ENCODE results near the gene KRT36. TPM values are rescaled to one million over a fixed set of nuclear protein-coding genes. Genes with fewer than 3 reads are reported as not detected.

The KRT36 gene
- total RNA-seq, 2 donors from 2014 or later = not detected

GRCh38 chr17:41532947-41533570, 43.3 kb upstream of the KRT36 start:
- 86% methylated on average over 9 of the region's 9 CpGs for WGBS
- Histone ChIP-seq H3K27me3 (replicated peaks; ENCODE audit: insufficient read depth) (no peaks in the 10 kb centered on the region), H3K4me3 (no peak overlapping the region), H3K27ac (no peak overlapping the region), H3K9me3 (no peaks in the 10 kb centered on the region), H3K36me3 (no peaks in the 10 kb centered on the region), H3K4me1 (replicated peaks) (peaks cover 10% of the 10 kb centered on the region)
- intact Hi-C loops (cut with DNase I) = no loop called here
- no peak for DNase-seq (ENCODE audit: low spot score)
- no peak for TF ChIP-seq POLR2A (IDR thresholded peaks at IDR 0.05)
- no peak for TF ChIP-seq CTCF (IDR thresholded peaks at IDR 0.05)
- TF ChIP-seq POLR2AphosphoS5 (IDR thresholded peaks at IDR 0.05) = no peak

GRCh38 chr17:41531993-41532392, 42.3 kb upstream of the KRT36 start:
- 84% methylated on average over 1 of the region's 1 CpG for WGBS

GRCh38 chr17:41530062-41531048, 40.6 kb upstream of the KRT36 start:
- Histone ChIP-seq H3K4me3 (no peak overlapping the region), H3K27ac (no peak overlapping the region), H3K36me3 (no peaks in the 10 kb centered on the region), H3K4me1 (replicated peaks) (no peaks in the 10 kb centered on the region), H3K9me3 (no peaks in the 10 kb centered on the region), H3K27me3 (replicated peaks; ENCODE audit: insufficient read depth) (no peaks in the 10 kb centered on the region)
- DNase-seq (ENCODE audit: low spot score) = no peak
- WGBS = 45% methylated on average over 8 of the region's 8 CpGs
- intact Hi-C loops (cut with DNase I) = no loop called here
- TF ChIP-seq POLR2A (IDR thresholded peaks at IDR 0.05) = peak; percentile 23
- TF ChIP-seq POLR2AphosphoS5 (IDR thresholded peaks at IDR 0.05) = no peak

More at GRCh38 chr17:41531993-41532392, 42.3 kb upstream of the KRT36 start:
- no peaks in the 10 kb centered on the region for H3K36me3 ChIP-seq
- H3K27ac ChIP-seq = no peak overlapping the region
- DNase-seq (ENCODE audit: low spot score) = no peak
- H3K4me1 ChIP-seq (replicated peaks) = peaks cover 4% of the 10 kb centered on the region
- H3K4me3 ChIP-seq = no peak overlapping the region
- no peaks in the 10 kb centered on the region for H3K9me3 ChIP-seq
- TF ChIP-seq POLR2A (IDR thresholded peaks at IDR 0.05) = no peak
- no peak for TF ChIP-seq POLR2AphosphoS5 (IDR thresholded peaks at IDR 0.05)
- no peak for TF ChIP-seq CTCF (IDR thresholded peaks at IDR 0.05)
- intact Hi-C loops (cut with DNase I) = no loop called here
- no peaks in the 10 kb centered on the region for H3K27me3 ChIP-seq (replicated peaks; ENCODE audit: insufficient read depth)

GRCh38 chr17:41529491-41529915, 39.8 kb upstream of the KRT36 start:
- Histone ChIP-seq H3K27ac (no peak overlapping the region), H3K4me1 (replicated peaks) (no peaks in the 10 kb centered on the region), H3K27me3 (replicated peaks; ENCODE audit: insufficient read depth) (no peaks in the 10 kb centered on the region), H3K36me3 (no peaks in the 10 kb centered on the region), H3K9me3 (no peaks in the 10 kb centered on the region), H3K4me3 (no peak overlapping the region)
- TF ChIP-seq CTCF (IDR thresholded peaks at IDR 0.05) (no peak), POLR2AphosphoS5 (IDR thresholded peaks at IDR 0.05) (no peak)
- DNase-seq (ENCODE audit: low spot score) = no peak
- WGBS = 83% methylated on average over 5 of the region's 5 CpGs
- intact Hi-C loops (cut with DNase I) = no loop called here

GRCh38 chr17:41528959-41529353, 39.2 kb upstream of the KRT36 start:
- no peak for TF ChIP-seq POLR2AphosphoS5 (IDR thresholded peaks at IDR 0.05)
- no peak for TF ChIP-seq CTCF (IDR thresholded peaks at IDR 0.05)
- TF ChIP-seq POLR2A (IDR thresholded peaks at IDR 0.05) = no peak
- no peaks in the 10 kb centered on the region for H3K36me3 ChIP-seq
- H3K9me3 ChIP-seq = no peaks in the 10 kb centered on the region
- intact Hi-C loops (cut with DNase I) = no loop called here
- DNase-seq (ENCODE audit: low spot score) = no peak
- H3K27me3 ChIP-seq (replicated peaks; ENCODE audit: insufficient read depth) = no peaks in the 10 kb centered on the region
- no peak overlapping the region for H3K4me3 ChIP-seq
- WGBS = 71% methylated on average over 10 of the region's 10 CpGs
- no peaks in the 10 kb centered on the region for H3K4me1 ChIP-seq (replicated peaks)
- H3K27ac ChIP-seq = peak overlapping the region in 1 of 2 donors; percentile 76
